GM12801 (cell line): ENCODE data around the gene PPWD1.

Experiments
- TF ChIP-seq, protein P1 (sequence below): IDR thresholded peaks from one replicate; pipeline ENCODE4 v1.5.1; 2011; ENCODE audit warnings: control low read depth; ENCODE audit not compliant: insufficient read length; ENCODE audit errors: extremely low read depth

Gene PPWD1

DNA sequence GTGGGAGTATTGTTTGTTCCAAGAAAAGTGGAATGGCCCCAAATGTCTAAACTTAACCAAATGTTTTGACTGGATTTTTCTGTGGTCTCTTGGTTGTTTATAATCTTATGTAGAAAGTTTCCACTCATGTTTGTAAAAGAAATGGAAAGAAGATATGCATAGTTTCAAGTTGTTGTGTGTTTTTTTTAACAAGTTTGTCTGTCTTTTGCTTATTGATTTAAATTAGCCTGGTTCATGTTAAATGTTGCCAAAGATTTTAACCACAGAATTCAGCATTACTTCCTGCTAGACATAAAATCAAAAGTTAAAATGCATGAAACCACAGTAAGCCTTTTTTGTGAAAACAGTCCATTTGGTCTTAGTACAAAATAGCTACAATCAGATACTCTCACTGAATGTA is 14.0 kb downstream of the PPWD1 start:
- TF ChIP-seq, protein P1, sequence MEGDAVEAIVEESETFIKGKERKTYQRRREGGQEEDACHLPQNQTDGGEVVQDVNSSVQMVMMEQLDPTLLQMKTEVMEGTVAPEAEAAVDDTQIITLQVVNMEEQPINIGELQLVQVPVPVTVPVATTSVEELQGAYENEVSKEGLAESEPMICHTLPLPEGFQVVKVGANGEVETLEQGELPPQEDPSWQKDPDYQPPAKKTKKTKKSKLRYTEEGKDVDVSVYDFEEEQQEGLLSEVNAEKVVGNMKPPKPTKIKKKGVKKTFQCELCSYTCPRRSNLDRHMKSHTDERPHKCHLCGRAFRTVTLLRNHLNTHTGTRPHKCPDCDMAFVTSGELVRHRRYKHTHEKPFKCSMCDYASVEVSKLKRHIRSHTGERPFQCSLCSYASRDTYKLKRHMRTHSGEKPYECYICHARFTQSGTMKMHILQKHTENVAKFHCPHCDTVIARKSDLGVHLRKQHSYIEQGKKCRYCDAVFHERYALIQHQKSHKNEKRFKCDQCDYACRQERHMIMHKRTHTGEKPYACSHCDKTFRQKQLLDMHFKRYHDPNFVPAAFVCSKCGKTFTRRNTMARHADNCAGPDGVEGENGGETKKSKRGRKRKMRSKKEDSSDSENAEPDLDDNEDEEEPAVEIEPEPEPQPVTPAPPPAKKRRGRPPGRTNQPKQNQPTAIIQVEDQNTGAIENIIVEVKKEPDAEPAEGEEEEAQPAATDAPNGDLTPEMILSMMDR = no peak

DNA sequence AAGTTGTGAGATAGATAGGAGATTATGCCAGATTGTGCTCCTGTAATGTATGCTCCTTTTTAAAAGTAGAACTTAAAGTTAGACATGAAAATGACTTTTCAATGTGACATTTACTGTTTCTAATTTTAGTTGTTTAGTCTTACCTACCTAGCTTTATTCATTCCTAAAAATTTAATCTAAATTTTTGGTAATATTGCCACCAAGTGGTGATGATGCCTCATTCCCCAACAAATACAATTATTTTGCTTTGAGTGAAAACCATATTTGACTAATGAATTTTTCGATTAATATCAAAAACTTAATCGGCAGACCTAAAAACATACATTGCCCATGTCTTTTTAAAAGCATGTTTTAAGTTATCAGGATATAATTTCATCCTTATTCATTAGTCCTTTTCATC is 25.6 kb downstream of the PPWD1 start:
- TF ChIP-seq, protein P1 = no peak

DNA sequence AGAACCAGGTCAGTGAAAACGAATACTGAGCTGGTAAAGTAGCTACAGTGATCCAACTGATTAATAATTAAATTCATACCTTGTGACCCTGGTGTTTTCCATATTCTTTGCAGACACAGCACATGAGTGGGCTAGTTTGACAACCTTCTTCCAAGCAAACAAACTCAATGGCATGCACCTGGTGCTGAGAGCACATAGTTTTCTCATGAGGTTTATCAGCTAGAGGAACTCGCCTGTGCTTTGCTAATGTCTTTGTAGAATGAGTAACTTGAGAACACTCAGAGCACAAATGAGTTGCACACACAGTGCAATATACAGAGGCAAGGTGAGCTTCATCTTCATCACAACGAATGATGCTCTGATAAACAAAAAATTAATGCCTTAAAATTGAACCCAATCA is 48.4 kb downstream of the PPWD1 start:
- TF ChIP-seq, protein P1 = no peak

DNA sequence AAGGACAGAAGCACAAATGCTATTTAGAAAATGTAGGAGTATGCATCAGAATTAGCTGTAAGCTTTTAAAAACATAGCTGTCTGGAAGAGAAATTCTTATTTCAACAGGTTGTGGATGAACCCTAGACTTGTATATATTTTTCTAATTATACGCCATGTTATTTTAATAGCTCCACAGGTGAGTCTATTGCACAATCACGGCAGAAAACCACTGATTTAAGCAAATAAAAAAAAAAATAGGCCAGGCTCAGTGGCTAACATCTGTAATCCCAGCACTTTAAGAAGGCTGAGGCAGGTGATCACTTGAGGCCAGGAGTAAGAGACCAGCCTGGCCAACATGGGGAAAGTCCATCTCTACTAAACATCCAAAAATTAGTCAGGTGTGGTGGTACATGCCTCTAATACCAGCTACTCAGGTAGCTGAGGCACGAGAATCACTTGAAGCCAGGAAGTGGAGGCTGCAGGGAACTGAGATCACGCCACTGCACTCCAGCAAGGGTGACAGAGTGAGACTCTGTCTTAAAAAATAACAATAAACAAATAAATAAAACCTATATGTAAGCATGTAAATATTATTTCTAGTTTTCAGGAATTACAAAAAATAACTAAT is 49.3 kb downstream of the PPWD1 start:
- TF ChIP-seq, protein P1 = no peak

DNA sequence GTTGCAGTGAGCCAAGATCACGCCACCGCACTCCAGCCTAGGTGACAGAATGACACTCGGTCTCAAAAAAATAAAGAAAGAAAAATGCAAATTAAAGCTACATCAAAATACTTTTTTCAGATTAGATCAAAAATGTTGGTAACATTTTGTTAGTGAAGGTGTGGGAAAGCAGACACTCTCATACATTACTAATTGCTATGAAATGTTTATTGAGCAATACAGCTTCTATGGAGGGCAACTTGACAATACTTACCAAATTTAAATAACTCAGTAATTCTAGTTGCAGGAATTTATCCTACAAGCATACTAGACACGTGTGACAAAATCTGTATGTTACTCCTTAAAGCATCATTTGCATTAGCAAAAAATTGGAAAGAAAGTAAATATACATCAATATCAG is 56.9 kb downstream of the PPWD1 start:
- TF ChIP-seq, protein P1 = no peak

DNA sequence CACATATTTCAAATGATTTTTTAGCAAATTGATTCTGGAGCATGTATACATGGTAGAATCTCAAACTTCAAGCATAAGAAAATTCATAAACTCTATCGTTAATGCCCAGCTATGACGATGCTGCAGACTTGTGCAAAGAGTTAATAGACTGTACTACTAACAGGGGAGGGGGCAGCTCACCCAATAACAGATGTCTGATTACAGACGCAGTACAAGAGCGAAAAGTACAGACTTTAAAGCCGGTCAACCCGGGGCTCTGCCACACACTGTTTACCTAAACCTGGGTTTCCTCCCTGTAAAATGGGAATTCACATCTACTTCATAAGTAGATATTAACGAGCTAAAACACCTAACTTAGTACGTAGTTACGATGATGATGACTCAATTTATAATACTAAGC is 60.4 kb downstream of the PPWD1 start:
- TF ChIP-seq, protein P1 = no peak

DNA sequence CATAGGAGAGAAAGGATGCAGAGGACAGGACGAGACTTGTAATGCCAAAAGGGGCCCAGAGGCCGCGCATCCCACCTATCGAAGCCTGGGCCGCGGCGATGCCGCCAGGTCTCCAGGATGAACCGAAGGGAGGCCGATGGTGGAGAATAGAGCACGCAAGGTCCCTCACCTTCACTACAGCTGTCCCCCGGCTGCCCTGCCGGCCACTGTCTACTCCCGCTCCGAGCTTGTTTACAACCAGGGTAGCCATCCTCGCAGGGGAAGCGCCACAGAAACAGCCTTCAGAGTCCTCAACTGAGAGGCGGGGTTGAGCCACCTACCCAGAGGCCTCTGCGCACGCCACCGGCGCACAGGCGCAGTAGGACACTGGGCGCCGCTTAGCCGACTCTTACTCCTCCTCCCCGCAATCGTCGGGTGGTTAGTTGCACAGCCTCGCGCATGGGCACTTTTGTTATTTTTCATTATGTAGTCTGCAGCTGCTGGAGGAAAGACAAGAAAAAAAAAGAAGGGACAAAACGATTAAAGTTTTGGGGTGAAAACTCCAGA is 61.0 kb downstream of the PPWD1 start, which contains the start of gene TRIM23:
TSS of gene TRIM23 (minus strand) at position 309 of the 546 bp plus-strand sequence. CDS start at position 250, 59 bp downstream.
- TF ChIP-seq, protein P1 = no peak
